HG03066 (cell line): Measurements from ENCODE around the gene ZNF26.
"Not testable (repeated sequence)": the region's sequence is repeated elsewhere in the genome, so short reads cannot be mapped to it uniquely, and the experiment has no call there.

Experiments
- ATAC-seq: cut with Tn5 transposase; IDR thresholded peaks from one replicate; pipeline ENCODE4 v1.9.1; 2021; ENCODE audit warnings: low read depth; ENCODE audit not compliant: unreplicated experiment

The ZNF26 gene, protein sequence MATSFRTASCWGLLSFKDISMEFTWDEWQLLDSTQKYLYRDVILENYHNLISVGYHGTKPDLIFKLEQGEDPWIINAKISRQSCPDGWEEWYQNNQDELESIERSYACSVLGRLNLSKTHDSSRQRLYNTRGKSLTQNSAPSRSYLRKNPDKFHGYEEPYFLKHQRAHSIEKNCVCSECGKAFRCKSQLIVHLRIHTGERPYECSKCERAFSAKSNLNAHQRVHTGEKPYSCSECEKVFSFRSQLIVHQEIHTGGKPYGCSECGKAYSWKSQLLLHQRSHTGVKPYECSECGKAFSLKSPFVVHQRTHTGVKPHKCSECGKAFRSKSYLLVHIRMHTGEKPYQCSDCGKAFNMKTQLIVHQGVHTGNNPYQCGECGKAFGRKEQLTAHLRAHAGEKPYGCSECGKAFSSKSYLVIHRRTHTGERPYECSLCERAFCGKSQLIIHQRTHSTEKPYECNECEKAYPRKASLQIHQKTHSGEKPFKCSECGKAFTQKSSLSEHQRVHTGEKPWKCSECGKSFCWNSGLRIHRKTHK

DNA sequence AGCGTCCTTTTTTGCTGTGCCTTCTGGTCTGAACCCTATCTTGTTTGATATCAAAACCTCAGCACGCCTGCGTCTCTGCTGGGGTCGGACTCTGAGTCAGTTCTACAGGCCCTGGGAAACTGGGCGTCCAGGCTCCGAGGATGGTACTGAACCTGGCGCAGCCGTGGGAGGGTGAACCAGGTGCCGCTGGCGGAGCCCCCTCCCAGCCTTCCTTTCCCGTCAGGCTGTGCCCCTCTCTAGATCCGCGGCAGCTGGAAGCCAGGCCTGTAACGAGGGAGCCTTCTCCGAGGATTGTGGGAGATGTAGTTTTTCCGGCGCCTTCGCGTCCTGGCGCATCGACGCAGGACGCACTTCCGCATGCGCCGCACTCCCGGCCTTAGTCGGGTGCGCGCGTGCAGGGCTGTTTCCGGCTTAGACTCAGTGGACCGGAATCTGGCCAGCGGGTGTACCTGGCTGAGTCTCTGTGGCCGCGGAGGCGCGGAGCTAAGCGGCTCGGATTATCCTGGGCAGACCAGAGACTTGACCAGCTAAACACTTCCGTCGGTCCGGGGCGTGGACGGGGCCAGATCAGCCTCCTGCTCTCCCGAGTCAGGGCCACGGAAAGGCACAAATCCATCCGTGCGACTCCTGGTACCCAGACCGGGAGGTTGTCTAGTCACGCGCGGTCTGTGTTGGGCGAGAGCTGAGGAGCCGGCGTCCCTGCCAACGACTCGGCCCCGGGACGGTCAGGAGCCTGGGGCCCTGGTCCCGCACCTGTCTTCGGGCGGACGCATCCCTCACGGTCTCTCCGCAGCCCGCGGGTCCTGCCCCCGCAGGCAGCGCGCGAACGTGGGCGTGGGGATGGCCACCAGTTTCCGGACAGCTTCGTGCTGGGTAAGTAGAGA, at the start of gene ZNF26:
Gene ZNF26 (plus strand): TSS at position 367 of the 884 bp plus-strand sequence. CDS start 474 bp downstream, at position 841.
- peak; percentile 93 for ATAC-seq

- ATAC-seq = not testable (repeated sequence)
These were observed 49.2 kb upstream of the ZNF26 start for GRCh38 chr12:132936921-132937320.

GRCh38 chr12:132937476-132937875, 48.7 kb upstream of the ZNF26 start:
- no peak for ATAC-seq

DNA sequence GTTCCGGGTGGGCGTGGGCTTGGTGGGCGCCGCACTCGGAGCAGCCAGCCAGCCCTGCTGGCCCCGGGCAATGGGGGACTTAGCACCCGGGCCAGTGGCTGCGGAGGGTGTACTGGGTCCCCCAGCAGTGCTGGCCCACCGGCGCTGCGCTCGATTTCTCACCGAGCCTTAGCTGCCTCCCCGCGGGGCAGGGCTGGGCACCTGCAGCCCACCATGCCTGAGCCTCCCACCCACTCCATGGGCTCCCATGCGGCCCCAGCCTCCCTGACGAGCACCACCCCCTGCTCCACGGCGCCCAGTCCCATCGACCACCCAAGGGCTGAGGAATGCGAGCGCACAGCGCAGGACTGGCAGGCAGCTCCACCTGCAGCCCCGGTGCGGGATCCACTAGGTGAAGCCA, 47.4 kb upstream of the ZNF26 start:
- ATAC-seq = not testable (repeated sequence)

DNA sequence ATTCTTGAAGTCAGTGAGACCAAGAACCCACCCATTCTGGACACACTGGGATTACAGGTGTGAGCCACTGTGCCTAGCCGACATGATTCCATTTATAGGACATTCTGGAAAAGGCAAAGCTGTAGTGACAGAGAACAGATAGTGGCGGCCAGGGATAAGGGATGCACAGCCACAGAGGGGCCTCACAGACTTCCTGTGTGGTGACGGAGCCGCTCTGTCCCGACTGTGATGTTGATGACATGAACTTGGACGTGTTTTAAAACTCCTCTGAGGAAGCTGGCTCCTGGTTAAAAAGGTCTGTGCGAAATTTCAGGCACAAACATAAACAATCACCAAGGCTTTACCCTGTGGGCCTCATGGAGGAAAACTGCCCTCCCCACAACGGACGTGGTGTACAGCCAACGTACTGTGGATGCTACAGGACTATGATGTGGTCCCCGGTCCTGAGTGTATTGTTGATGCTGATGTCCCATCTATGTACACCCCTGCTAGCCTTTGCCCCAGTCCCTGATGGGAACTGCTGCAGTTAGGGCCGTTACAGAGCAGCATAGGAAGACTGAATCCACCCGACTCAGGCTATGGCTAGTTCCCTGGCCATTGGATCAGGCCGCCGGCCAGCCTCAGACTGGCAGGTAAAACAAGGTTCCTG, 46.0 kb upstream of the ZNF26 start:
- no peak for ATAC-seq

DNA sequence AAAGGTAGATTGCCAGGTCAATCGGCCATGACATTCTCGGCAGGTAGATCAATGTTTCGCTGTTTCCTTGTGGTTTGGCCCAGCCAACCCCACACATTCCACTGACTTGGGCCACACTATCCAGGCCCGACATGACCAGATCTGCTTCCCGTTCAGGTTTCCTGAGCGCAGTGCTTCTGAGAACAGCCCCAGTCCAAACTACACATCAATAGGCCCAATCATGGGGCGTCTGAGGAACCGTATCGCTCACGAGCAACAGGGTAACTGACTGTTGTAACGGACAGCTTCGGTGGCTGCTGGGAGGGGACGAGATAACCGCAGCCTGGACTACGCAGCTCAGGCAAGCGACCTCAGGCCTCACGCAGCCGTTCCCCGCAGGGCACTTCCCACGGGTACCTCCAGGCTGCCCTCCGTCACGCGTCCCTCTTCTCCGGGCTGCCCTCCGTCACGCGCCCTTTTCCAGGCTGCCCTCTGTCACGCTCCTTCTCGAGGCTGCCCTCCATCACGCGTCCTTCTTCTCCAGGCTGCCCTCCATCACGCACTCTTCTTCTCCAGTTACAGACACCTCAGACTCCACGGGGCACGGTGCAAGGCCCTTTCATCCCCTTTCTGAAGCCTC, 44.7 kb upstream of the ZNF26 start:
- no peak for ATAC-seq

DNA sequence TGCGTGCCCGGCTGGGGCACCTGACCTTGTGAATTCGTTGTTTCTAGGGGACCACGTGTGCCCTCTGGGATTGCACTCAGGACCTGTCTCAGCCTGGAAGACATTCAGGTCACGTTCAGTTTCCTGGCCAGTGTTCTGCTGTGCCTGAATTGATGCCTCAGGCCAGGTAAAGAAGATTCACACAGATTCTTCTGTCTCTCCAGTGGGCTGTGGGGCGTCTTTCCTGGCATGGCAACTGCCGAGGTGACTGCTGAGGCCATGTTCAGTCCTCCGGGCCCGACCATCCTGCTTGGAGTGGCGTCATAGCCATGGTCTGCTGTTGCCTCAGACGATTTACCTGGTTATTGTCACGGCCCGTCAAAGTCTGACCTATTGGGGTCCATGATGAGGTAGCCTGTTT, 43.6 kb upstream of the ZNF26 start:
- ATAC-seq = no peak

DNA sequence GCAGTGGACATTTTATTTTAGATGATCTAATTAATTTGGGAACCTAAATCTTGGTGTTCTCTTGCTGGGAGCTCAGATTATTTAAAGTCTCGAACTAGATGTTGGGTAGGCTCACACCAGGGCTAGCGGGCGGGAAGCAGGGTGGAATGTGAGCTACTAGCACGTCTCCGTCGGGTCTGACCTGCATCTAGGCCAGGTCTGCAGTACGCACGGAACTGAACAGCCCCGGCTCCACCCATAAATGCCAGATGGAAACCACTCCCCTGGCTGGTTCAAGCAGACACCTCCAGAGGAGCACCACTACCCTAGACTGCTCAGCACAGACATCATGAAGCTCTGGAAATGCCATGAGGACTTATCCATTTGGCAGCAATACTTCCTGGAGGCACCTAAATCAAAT, 40.4 kb upstream of the ZNF26 start:
- no peak for ATAC-seq

DNA sequence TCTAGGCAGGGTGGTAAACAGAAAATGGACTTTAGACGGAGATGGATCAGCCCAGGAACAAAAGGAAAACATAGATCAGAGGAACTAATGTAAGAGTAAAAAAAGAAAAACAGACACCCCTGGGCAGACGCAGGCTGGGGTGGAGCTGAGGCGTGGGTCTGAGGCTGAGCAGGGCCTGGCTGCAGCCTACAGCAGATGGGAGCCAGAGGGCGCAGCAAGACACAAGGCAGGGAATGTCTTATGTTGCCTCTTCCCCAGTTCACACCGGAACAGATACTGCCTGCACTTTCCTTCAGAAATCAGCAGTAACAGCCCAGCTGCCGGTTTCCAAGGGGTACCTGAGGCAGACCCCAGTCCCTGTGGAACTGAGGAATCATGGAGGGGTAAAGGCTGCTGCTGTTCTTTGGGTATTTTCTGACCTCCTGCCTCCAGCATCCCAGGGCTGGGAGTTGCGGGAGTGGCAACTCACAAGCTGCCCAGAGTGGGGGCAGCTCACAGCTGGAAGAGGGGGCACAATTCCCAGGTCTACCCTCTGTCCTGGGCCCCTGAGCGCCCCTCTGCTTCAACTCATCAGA, 39.8 kb upstream of the ZNF26 start:
- no peak for ATAC-seq

- ATAC-seq = no peak
These were observed 37.8 kb upstream of the ZNF26 start for GRCh38 chr12:132948146-132949066.

GRCh38 chr12:132949936-132950837, 36.0 kb upstream of the ZNF26 start:
- ATAC-seq = no peak

- ATAC-seq = no peak
These were observed 35.2 kb upstream of the ZNF26 start for GRCh38 chr12:132950844-132951535.

- ATAC-seq = no peak
These were observed 34.5 kb upstream of the ZNF26 start for GRCh38 chr12:132951649-132952048.

GRCh38 chr12:132952371-132953162, 33.6 kb upstream of the ZNF26 start:
- ATAC-seq = no peak

GRCh38 chr12:132953163-132953425, 33.1 kb upstream of the ZNF26 start:
- ATAC-seq = no peak

DNA sequence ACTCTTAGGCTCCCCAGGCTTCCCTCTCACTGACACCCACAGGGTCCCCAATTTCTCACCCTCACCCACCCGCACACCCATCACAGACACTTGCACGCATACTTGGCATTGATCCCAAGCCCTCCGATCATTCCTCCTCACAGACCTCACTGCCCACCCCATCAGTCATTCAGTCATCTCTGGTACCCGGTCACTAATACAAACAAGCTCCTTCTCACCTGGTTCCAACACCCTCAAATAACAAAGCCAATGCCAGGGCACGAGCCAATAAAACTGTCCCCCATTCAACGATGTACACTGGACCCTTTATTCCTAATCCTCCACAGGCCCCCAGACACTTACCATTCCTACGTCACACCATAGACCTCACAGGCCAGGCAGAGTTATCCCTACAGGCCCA, 32.4 kb upstream of the ZNF26 start:
- ATAC-seq = no peak

DNA sequence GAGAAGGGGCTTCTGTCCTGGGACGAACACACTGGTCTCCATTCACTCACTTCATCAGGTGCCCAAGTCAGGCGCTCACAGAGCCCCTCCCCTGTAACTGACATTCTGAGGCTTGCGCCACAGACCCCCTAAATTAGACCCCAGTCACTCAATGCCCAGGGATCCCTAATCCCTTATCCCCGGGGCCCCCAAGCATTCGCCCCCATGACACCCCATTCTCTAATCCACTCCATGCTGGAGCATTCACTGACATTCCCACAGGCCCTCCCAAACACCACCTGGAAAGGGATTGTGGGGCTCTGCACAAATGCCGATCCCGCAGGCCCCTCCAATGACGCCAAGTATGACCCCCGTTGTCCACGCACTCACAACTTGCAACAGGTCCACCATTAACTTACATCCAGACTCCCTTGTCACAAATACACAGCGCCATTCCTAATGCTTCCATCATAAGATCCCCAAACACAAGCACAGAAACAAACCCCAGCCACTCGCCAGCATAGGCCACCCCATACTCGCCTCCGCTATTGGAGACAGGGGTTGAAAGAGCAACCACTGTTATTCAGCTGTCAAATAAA, 31.6 kb upstream of the ZNF26 start:
- ATAC-seq = no peak
